Right lobe of liver (tissue), 4 donors: ENCODE data around the gene HELZ.

Experiments used
- POLR2A ChIP-seq: fragments of 450-650 bp; IDR thresholded peaks from one replicate; pipeline ENCODE4 v1.6.1; 2017; ENCODE audit warnings: antibody characterized with exemption, mild to moderate bottlenecking
- TF ChIP-seq, protein P1 (sequence below), 4 donors: fragments of 200-600 bp in 3 of 4; fragments of 450-650 bp in 1 of 4; IDR thresholded peaks; one replicate each; pipeline versions ENCODE4 v1.5.1 to v1.8.0; 2016 to 2022; ENCODE audit warnings: antibody characterized with exemption in 4 of 4, mild to moderate bottlenecking in 2 of 4
- donor health status: DM: no; HTN: no; CAD: no.
- donor health status: DM: no; HTN: no; CAD: no.
- donor health status: DM: no; HTN: yes; CAD: no.

DNA sequence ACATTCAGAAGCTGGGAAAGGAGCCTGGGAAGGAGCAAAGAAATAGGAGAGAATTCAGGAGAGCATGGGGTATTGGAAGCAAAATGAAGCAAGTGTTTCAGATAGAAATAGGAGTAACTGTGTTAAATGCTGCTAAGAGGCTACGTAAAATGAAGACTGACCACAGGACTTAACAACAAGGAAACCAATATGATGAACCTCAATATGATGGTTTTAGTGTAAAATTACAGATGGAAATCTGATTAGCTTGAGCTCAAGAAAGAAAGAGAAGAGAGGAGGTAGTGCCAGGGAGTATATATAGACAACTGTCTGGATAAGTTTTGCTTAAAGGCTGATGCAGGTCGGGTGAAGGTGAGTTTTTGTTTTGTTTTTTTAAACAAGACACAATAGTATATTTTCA lies 92.2 kb downstream of the HELZ start:
- TF ChIP-seq, protein P1, sequence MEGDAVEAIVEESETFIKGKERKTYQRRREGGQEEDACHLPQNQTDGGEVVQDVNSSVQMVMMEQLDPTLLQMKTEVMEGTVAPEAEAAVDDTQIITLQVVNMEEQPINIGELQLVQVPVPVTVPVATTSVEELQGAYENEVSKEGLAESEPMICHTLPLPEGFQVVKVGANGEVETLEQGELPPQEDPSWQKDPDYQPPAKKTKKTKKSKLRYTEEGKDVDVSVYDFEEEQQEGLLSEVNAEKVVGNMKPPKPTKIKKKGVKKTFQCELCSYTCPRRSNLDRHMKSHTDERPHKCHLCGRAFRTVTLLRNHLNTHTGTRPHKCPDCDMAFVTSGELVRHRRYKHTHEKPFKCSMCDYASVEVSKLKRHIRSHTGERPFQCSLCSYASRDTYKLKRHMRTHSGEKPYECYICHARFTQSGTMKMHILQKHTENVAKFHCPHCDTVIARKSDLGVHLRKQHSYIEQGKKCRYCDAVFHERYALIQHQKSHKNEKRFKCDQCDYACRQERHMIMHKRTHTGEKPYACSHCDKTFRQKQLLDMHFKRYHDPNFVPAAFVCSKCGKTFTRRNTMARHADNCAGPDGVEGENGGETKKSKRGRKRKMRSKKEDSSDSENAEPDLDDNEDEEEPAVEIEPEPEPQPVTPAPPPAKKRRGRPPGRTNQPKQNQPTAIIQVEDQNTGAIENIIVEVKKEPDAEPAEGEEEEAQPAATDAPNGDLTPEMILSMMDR (IDR thresholded peaks at IDR 0.05), result no peak
- no peak for TF ChIP-seq POLR2A
